Fibroblast of pulmonary artery (primary cell): ENCODE results near the gene TRMT112.

Experiments
- DNase-seq: peaks from one replicate; pipeline ENCODE4 v3.0.0-alpha.2; 2010; ENCODE audit warnings: low read depth
- H3K4me3 ChIP-seq: replicated peaks from 2 replicates; pipeline ENCODE4 v1.5.1; 2011; ENCODE audit warnings: low read depth, mild to moderate bottlenecking, control low read depth, low read length, moderate library complexity
- CTCF ChIP-seq: IDR thresholded peaks from 2 replicates; pipeline ENCODE4 v1.5.1; 2011; ENCODE audit warnings: mild to moderate bottlenecking, control low read depth, low read length, inconsistent platforms; ENCODE audit errors: missing control alignments

The TRMT112 gene

GRCh38 chr11:64298966-64299846 is 18.2 kb downstream of the TRMT112 start:
- TF ChIP-seq CTCF: no peak
- DNase-seq: no peak
- no peak overlapping the region for H3K4me3 ChIP-seq

- no peak overlapping the region for H3K4me3 ChIP-seq
- DNase-seq: no peak
- TF ChIP-seq CTCF: no peak
Observed at GRCh38 chr11:64297699-64298358, 19.5 kb downstream of the TRMT112 start.

GRCh38 chr11:64296830-64297698 is 20.3 kb downstream of the TRMT112 start:
- no peak for DNase-seq
- no peak overlapping the region for H3K4me3 ChIP-seq
- no peak for TF ChIP-seq CTCF

GRCh38 chr11:64296236-64296635 is 21.1 kb downstream of the TRMT112 start:
- no peak for TF ChIP-seq CTCF
- no peak overlapping the region for H3K4me3 ChIP-seq
- DNase-seq: no peak

- H3K4me3 ChIP-seq: no peak overlapping the region
- DNase-seq: no peak
- no peak for TF ChIP-seq CTCF
Observed at GRCh38 chr11:64295760-64296159, 21.6 kb downstream of the TRMT112 start.

GRCh38 chr11:64294774-64295173 is 22.6 kb downstream of the TRMT112 start:
- no peak overlapping the region for H3K4me3 ChIP-seq
- DNase-seq: no peak
- no peak for TF ChIP-seq CTCF
